Measurements from ENCODE around the gene HSD11B1. TPM values are rescaled to one million over a fixed set of nuclear protein-coding genes. Genes with fewer than 3 reads are reported as not detected.
"Not testable (repeated sequence)": the region's sequence is repeated elsewhere in the genome, so short reads cannot be mapped to it uniquely, and the experiment has no call there.

The HSD11B1 gene
- total and polyA plus RNA-seq, 3 donors from 2014 or later, result 17.6 to 19.5 (median 18.0) TPM

- Histone ChIP-seq H3K36me3 (ENCODE audit: low read depth, missing control alignments) (no peaks in the 10 kb centered on the region), H3K4me1 (peaks cover 4% of the 10 kb centered on the region), H3K27me3 (no peaks in the 10 kb centered on the region), H3K4me3 (no peak overlapping the region), H3K9me3 (no peaks in the 10 kb centered on the region), H3K27ac (peak overlapping the region in 1 of 2 donors; percentile 13)
- peak; percentile 47 for DNase-seq
- no peak for TF ChIP-seq CTCF (IDR thresholded peaks at IDR 0.05)
- TF ChIP-seq POLR2A (IDR thresholded peaks at IDR 0.05), result no peak
- intact Hi-C loops (cut with DNase I; ENCODE audit: low total_unique reads), result loop anchor here (10.0 kb wide), 1 partner anchor 48 kb away; no protein-coding TSS in a partner anchor
These were observed 8.0 kb upstream of the HSD11B1 start for GRCh38 chr1:209696673-209697072.

GRCh38 chr1:209697126-209697525 is 7.5 kb upstream of the HSD11B1 start:
- no peak for DNase-seq
- Histone ChIP-seq H3K4me3 (no peak overlapping the region), H3K36me3 (ENCODE audit: low read depth, missing control alignments) (no peaks in the 10 kb centered on the region), H3K9me3 (no peaks in the 10 kb centered on the region), H3K27ac (peak overlapping the region; percentile 11 to 13), H3K27me3 (no peaks in the 10 kb centered on the region), H3K4me1 (peaks cover 4% of the 10 kb centered on the region)
- WGBS, 2 donors, result 88 to 91% methylated on average over 3 of the region's 3 CpGs
- no peak for TF ChIP-seq CTCF (IDR thresholded peaks at IDR 0.05)
- no peak for TF ChIP-seq POLR2A (IDR thresholded peaks at IDR 0.05)
- intact Hi-C loops (cut with DNase I; ENCODE audit: low total_unique reads), result loop anchor here (10.0 kb wide), 1 partner anchor 48 kb away; no protein-coding TSS in a partner anchor

GRCh38 chr1:209700686-209701085 is 4.0 kb upstream of the HSD11B1 start:
- H3K4me3 ChIP-seq; H3K36me3 ChIP-seq (ENCODE audit: low read depth, missing control alignments); H3K9me3 ChIP-seq; DNase-seq; intact Hi-C loops (cut with DNase I; ENCODE audit: low total_unique reads); H3K27me3 ChIP-seq; H3K27ac ChIP-seq: not testable (repeated sequence)
- H3K4me1 ChIP-seq, result peaks cover 14% of the 10 kb centered on the region

- Histone ChIP-seq H3K36me3 (ENCODE audit: low read depth, missing control alignments) (no peaks in the 10 kb centered on the region), H3K27me3 (no peaks in the 10 kb centered on the region), H3K4me1 (peaks cover 9% of the 10 kb centered on the region), H3K4me3 (no peak overlapping the region), H3K27ac (no peak overlapping the region), H3K9me3 (no peaks in the 10 kb centered on the region)
- no peak for DNase-seq
- WGBS, 2 donors, result 74 to 86% methylated on average over 1 of the region's 1 CpG
- intact Hi-C loops (cut with DNase I; ENCODE audit: low total_unique reads), result no loop called here
- TF ChIP-seq POLR2A (IDR thresholded peaks at IDR 0.05) (no peak), CTCF (IDR thresholded peaks at IDR 0.05) (no peak)
These were observed 1.8 kb upstream of the HSD11B1 start for GRCh38 chr1:209702832-209703231.

- Histone ChIP-seq H3K36me3 (ENCODE audit: low read depth, missing control alignments) (no peaks in the 10 kb centered on the region), H3K4me1 (peaks cover 9% of the 10 kb centered on the region), H3K27me3 (no peaks in the 10 kb centered on the region), H3K9me3 (no peaks in the 10 kb centered on the region), H3K4me3 (no peak overlapping the region), H3K27ac (no peak overlapping the region)
- intact Hi-C loops (cut with DNase I; ENCODE audit: low total_unique reads), result no loop called here
- 52 to 57% methylated on average over 6 of the region's 6 CpGs for WGBS, 2 donors
- no peak for DNase-seq
- TF ChIP-seq POLR2A (IDR thresholded peaks at IDR 0.05) (no peak), CTCF (IDR thresholded peaks at IDR 0.05) (no peak)
These were observed 677 bp upstream of the HSD11B1 start for GRCh38 chr1:209703834-209704504.

Data from testis (tissue), 3 donors.